Amniotic stem cell (primary cell): Measurements from ENCODE around the gene UNC13B.
A peak's percentile ranks its signal among the peaks of the same experiment; 100 is the strongest.
"Not testable (repeated sequence)": the region's sequence is repeated elsewhere in the genome, so short reads cannot be mapped to it uniquely, and the experiment has no call there.

Experiments
- DNase-seq: peaks from one replicate; lab custom pipeline; 2025; lab: John Stamatoyannopoulos, UW

The UNC13B gene

DNA sequence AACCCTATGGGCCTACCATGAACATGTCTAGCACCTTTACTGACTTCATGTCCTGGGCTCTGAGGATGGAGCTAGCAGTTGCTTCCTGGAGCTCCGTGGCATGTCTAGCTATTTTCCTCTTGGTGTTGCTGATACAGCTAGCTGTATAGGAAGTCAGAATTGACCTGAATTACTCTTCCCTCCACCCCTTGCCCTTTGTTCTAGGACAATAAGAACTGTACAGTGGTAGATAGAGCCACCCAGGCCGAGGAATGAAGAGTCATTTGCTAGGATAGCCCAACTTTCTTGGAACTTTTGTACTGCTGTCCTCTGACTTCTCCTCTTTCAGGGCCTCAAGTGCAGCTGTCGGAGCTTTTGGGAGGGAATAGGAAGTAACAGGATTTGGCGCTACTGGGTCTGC, 218.2 kb downstream of the UNC13B start:
- DNase-seq = no peak

DNA sequence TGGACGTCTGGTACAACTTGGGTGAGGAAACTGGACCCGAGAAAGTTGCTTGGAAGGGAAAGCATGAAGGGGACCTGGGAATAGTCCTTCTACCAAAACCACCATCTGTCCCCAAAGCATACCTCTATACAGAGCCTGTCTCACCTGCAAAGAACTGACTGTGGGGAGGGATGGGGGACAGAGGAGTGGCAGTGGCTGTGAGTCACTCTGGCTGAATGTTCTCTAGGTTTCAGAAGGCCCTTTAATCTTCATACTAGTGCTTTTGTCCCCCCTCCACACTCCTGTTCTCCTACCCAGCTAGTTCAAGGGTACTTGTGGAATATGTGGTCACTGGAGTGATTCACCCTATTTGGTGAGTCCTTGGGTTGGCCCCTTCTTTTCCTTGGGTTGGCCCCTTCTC, 218.8 kb downstream of the UNC13B start:
- no peak for DNase-seq

DNA sequence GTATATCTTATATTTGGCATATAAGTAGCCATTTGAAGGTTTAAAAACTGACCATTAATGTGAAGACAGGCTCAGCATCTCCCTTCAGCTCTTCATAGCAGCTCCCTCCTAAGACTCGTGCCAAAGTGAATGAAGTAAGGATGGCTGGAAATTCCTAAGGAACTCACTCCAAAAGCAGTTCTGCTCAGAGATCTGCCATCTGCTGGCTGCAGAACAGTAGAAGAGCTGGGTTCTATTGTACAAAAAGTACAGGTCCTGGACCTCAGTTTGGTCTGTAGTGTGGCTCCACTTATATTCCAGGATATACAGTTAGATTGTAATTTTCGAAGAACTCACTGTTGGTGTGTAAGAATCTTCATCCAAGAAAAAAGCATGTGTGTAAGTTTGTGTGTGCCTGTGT, 223.2 kb downstream of the UNC13B start:
- peak; percentile 26 for DNase-seq

DNA sequence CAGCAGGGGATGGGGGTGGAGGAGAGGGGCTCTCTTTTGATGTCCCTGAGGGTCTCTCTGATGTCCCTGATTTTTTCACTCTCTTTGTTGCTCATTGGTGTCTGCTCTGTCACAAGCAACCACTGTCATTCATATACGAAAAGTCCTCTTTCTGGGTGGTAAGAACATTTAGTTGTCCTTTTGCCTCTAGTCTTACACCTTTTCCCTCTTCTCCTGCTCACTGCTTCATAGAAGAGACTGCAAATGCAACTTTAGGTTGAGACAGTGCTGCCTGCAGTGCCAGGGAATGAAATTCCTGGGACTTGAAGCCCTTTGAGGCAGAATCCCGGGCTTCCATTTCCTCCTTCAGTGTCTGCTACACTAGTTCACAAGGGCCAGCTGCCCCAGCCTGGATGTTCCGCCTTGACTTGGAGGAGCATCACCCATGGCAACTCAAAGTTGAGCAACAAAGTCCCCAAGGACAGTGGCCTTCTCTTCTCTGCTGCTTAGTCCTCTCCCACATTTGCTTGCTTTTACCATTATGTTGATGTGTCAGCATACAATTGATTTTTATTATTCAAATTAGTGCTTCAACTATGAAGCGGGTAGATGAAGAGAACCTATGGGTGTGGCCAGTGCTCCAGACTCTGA, 233.4 kb downstream of the UNC13B start:
- DNase-seq = no peak

DNA sequence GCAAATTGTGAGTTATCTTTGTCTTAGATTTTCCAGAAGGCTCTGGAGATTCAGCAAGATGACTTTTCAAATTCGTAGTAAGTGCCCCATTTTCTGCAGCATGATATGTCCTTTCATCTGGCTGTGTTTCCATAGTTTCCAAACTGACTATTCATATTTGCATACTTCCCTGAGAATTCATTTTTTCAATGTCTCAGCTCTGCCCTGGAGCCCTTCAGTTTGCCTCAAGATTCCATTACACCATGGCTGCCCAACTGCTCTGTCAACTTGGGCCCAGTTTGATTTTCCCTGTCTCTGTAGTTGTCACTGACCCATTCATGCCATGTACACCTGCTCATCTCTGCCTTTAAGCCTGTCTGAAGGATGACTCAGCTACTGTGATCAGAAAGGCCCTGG, 233.9 kb downstream of the UNC13B start:
- DNase-seq = no peak

DNA sequence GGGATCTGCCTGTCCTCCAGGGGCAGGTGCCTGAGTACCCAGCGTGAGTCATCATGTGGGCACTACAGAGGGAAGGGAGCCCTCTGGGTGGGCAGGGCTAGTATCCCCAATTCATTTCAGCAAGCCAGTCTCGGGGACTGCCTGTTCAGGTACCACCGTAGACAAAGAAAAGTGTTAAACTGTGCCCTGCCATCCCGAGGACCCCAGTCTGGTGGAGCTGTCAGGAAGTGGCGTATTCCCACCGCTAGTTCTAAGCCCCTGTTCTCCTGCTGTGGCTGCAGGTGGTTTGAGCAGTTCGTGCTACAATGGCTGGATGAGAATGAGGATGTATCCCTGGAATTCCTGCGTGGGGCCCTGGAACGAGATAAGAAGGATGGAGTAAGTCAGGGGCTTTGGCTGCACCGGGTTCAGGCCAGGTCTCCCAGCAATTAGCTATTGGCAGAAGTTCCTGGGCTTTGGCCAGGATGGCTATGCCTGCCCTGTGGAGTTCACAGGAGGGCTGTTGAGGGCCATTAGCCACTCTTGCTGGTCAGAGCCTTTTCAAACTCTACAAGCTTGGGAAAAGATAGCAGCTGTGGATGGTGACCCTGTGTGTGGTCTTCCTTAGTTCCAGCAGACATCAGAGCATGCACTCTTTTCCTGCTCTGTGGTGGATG, 234.9 kb downstream of the UNC13B start:
- DNase-seq = no peak

DNA sequence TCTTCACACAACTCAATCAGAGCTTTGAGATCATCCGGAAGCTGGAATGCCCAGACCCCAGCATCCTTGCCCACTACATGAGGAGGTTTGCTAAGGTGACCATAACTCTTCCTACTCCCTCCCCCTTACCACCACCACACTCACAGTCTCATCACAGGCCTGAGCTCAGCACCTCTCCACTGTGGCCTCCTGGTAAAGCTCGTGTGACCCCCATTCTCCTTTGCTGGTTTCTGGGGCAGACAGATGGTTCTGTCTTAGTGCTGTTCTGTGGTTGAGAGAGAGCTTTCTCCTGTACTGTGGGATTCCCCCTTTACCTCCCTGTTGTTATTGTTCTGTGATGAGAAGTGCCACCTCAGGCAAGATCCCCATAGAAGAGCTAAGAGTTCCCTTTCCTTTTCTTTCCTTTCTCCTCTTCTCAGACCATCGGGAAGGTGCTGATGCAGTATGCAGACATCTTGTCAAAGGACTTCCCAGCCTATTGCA, 235.4 kb downstream of the UNC13B start:
- DNase-seq = no peak

DNA sequence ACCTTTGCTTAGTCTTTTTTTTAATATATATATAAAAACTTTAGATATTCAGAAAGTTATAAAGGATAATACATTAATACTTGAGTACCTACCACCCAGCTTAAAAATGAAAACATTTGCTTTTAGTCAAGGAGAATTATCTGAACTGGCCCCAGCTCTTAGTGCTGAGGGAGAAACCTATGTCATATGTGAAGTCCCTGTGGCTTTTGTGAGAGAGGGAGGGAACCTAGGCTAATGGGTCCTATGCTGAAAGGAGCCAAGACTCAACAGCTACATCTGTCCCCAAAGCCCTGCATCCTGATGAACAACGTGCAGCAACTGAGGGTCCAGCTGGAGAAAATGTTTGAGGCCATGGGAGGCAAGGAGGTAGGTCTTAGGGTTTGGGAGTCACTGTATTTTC, 236.1 kb downstream of the UNC13B start:
- no peak for DNase-seq

DNA sequence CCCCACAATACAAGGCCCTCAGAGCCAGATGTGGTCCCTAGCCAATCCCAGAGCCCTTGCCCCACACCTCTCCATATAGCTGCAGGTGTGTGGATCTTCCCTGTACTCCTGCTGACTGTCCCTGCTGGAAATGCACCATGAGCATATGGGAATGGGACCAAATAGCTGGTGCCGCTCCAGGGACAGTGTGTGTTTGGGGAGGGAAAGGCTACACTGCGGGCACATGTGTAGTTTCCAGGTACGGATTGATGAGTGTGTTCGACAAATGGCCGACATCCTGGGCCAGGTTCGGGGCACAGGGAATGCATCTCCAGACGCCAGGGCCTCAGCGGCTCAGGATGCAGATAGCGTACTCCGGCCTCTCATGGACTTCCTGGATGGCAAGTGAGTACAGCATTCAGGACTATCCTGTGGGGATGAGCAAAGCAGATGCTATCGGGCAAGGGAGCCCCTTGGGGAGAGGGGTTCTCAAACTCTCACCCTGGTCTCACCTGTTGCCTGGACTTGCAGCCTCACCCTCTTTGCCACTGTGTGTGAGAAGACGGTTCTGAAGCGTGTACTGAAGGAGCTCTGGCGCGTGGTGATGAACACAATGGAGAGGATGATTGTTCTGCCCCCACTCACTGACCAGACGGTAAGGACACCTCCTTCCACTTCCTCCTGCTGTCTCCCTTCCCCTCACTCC, 237.0 kb downstream of the UNC13B start:
- no peak for DNase-seq

DNA sequence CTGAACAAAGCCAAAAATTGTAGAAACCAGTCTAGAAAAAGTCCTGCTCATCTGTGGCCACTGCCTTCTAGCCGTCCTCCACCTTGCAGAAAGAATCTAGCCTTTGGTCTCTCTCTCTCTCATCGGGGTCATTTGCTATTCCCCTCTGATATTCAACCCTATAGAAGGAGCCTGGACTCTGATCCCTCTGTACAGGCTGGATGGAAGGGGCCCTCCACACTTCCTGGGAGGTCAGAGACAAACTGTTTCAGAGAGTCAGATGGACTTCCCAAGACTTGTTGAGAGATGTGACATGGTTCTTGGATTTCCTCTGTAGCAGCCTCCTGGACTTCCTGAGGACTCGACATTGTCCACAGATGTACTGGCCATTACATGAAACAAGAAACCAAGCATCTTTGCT, 243.1 kb downstream of the UNC13B start:
- no peak for DNase-seq

DNA sequence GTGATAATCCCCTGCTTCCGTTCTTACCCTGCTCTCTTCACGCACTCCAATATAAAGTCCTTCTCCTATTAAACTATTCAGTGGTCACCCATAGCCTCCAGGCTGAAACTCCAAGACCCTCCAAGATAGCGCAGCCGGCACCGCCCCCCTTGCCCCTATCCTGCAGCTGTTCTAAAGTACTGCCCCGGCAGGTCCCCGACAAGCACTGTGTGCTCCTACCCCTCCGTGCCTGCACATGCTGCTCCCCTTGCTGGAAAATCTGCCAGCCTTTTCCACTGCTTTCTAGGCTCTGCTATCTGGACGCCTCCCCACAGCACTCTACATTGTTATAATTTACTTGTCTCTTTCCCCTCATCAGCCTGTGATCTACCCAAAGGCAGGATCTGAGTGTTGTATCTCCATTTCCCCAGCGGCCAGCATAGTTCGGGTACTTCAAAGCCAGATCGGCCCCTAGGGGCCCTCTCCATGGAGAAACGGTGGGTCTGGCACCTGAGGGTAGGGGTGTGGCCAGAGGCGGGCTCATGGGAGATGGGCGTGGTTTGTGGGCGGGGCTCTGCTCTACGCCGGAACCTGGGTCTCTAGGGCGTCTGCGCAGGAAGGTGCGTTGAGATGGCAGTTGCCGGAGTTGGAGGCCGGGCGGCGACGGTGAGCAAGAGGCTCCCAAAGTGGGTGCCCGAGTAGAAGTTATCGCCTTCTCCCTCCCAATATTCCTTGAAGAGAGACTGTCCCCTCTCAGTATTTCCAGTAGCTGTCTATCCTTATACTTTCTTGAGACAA, 244.6 kb downstream of the UNC13B start:
- no peak for DNase-seq

DNA sequence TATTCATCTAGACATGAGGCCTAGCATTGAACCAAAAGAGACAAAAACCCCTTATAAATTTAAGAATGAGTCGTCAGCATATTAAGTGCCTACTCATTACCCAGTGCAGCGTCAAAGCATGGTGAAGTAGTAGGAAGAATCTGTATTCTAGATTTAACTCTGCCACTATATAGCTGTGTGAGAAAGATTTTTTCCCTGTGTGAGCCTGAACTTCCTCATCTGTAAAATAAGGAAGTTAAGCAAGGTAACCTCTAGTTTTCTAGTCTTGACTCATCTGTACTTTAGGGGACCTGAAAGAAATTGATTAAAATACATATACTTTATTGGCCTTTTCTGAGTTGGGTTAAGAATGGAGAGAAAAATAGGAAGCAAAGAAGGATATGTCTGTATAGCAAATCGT, 246.0 kb downstream of the UNC13B start:
- DNase-seq = no peak

DNA sequence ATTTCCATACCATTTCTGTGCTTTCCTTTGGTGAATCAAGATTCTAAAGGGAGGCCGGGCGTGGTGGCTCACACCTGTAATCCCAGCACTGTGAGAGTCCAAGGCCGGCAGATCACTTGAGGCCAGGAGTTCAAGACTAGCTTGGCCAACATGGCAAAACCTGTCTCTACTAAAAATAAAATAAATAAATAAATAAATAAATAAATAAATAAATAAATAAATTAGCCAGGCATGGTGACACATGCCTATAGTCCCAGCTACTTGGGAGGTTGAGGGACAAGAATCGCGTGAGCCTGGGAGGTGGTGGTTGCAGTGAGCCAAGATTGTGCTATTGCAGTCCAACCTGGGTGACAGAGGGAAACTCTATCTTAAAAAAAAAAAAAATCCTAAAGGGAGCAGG, 247.6 kb downstream of the UNC13B start:
- DNase-seq = not testable (repeated sequence)

DNA sequence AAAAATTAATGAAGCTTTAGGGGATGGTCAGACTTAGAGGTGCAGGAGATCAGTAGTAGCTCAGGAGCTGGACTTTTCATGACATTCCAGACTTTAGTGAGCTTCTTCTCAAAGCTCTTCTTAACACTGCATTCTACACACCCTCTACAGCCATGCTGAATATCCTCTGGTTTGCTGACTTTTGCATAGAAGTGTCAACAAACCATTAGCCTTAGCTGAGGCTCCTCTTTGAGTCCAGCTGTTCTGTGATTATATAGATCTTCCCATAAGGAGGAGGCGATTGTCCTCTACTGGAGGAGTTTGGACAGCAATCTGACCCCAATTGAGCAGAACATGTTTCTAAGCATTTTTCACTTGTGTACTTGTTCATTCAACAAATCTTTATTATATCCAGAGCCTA, 253.1 kb downstream of the UNC13B start:
- no peak for DNase-seq

DNA sequence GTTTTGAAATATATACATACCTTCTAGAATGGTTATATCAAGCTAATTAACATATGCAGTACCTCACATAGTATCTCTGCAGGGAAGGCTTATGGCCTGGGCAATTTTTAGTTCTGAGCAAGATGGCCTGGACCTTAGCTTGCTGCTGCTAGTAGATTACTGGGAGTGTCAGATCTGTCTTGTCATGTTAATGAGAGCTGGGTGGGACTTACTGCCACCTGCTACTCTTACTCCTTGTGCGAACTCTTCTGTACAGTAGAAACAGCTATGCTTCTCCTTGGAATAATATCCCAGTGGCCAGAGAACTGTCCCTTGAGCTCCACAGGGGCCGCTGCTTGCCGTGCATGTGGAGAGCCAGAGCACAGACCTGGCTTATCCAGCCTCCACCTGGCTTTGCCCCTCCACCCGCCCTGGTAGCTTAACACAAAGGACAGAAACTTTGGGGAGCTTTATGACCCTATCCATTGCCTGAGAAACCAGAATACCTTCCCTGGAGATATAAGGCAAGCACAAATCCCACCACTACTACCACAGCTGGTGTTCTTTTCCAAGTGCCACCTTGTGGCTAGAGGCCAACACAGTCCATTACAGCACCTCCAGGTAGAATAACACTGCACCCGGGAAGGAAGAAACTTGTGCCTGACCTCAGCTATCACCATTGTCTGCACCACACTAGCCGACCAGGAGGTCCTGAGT, 253.7 kb downstream of the UNC13B start:
- DNase-seq = no peak

DNA sequence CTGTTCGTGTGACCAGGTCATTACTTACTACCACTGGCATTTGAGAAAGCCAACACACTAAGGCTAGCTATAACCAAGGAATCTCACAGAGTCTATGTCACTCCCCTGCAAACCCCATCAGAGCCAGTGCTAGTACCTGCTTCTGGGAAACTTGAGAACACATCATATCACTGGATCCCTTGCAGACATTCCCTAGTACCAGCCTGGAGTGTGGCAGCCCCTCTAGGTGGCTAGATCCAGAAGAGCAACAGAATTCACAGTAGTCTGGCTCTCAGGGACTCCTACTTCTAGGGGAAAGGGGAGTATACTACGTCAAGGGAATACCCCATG, 254.3 kb downstream of the UNC13B start:
- no peak for DNase-seq

DNA sequence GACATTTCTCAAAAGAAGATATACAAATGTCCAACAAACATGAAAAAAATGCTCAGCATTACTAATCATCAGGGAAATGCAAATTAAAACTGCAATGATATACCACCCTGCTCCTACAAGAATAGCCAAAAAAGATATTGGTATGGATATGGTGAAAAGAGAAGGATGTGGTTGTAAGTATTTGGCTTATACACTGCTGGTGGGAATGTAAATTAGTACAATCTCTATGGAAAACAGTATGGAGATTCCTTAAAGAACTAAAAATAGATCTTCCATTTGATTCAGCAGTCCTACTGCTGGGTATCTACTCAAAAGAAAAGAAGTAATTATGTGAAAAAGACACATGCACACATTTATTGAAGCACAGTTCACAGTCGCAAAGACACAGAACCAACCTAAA, 260.5 kb downstream of the UNC13B start:
- DNase-seq = no peak

DNA sequence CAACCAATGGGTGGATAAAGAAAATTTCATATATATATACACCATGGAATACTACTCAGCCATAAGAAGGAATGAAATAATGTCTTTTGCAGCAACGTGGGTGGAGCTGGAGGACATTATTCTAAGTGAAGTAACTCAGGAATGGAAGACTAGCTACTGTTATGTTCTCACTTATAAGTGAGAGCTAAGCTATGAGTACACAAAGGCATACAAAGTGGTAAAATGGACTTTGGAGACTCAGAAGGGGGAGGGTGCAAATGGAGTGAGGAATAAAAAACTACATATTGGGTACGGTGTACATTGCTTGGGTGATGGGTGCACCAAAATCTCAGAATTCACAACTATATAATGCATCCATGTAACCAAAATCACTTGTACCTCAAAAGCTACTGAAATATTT, 260.9 kb downstream of the UNC13B start:
- no peak for DNase-seq

DNA sequence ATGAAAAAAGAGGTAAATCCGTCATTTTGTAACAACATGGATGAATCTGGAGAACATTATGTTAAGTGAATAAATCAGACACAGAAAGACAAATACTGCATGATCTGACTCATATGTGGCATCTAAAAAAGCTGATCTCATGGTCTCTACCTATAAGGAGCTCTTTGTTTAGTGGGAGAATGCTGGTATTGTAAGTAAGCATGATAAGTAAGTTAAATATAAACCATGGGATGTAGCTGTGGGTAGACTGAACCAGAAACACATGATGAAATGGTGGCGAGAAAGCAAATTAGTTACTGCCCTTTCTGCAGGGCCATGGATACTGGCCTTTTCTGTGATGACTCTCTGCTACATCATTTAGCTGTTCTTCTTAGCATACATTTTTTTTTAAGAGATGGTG, 261.7 kb downstream of the UNC13B start:
- no peak for DNase-seq

DNA sequence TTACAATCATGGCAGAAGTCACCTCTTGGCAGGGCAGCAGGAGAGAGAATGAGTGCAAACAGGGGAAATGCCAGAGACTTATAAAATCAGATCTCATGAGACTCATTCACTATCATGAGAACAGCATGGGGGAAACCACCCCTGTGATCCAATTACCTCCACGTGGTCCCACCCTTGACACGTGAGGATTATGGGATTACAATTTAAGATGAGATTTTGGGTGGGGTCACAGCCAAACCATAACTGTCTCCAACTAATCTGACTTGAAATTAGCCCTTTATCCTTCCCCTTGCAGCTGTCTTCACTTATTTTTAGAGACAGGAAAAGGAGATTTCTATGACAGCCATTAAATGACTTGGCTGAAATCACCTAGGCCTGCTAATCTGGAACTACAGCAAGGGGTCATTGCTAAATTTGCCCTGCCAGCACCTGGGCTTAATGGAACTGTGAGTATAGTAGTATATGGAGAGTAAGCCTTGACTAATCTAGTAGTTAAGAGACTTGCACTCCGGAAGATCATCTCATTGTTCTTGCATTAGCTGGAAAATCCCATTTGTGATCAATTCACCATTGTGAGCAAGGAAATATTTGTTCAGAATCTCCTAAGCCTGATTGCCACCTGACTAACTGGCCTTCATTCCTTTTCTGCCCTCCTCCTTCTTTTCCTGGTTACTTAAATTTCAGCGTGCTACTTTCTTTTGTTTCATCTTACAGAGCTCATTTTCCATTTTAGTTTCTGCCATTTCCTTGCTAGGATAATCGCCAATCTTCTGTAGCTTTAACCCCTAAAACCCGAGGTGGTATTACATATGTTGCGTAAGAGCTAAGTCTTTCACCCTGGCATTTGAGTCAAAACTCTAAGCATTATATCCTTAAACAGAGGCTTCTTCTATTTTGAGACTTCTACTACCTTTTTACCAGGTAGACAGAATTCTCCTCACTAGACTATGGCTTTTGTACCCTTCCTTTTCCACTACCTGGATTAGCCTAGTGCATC, 262.8 kb downstream of the UNC13B start:
- DNase-seq = no peak

DNA sequence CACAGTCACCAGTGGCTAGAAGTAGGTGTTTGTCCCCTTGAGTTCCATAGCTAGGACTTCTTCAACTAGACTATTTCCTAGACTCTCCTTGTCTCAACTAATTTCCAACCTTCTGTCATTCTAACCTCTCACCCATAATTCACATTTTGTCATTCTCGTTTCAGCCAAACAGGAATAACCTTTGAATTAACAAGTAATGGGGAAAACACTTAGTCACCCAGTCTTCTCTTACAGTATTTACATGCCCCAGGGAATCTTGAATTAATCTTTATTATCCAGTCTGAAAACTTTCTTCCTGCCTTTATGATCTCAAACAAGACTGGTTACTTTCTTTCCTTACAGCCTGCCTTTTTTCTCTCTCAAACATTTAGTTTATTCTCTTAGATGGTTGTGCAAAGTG, 264.8 kb downstream of the UNC13B start:
- no peak for DNase-seq
